ENCODE measurements around the gene KCTD7.
"Not testable (repeated sequence)": the region's sequence is repeated elsewhere in the genome, so short reads cannot be mapped to it uniquely, and the experiment has no call there.

KCTD7 gene

GRCh38 chr7:66642186-66642585 is 13.5 kb downstream of the KCTD7 start:
- no peaks in the 10 kb centered on the region for H3K27me3 ChIP-seq (ENCODE audit: control insufficient read depth, insufficient read depth, low read length)
- no peak overlapping the region for H3K27ac ChIP-seq
- TF ChIP-seq CTCF (IDR thresholded peaks at IDR 0.05): no peak
- no peaks in the 10 kb centered on the region for H3K4me1 ChIP-seq
- no peak overlapping the region for H2AFZ ChIP-seq
- no peaks in the 10 kb centered on the region for H3K9me3 ChIP-seq (ENCODE audit: control insufficient read depth, low read length)
- no peaks in the 10 kb centered on the region for H3K79me2 ChIP-seq
- H3K4me3 ChIP-seq (ENCODE audit: low read depth, low read length): no peak overlapping the region
- no peak overlapping the region for H3K4me2 ChIP-seq (ENCODE audit: low read length)
- H3K9ac ChIP-seq: no peak overlapping the region
- no peaks in the 10 kb centered on the region for H3K36me3 ChIP-seq (ENCODE audit: control insufficient read depth, insufficient read depth, low read length)

GRCh38 chr7:66642932-66643331 is 14.3 kb downstream of the KCTD7 start:
- H3K36me3 ChIP-seq (ENCODE audit: control insufficient read depth, insufficient read depth, low read length): no peaks in the 10 kb centered on the region
- no peak overlapping the region for H3K9ac ChIP-seq
- H3K79me2 ChIP-seq: no peaks in the 10 kb centered on the region
- no peak overlapping the region for H3K27ac ChIP-seq
- no peak overlapping the region for H3K4me3 ChIP-seq (ENCODE audit: low read depth, low read length)
- H3K9me3 ChIP-seq (ENCODE audit: control insufficient read depth, low read length): no peaks in the 10 kb centered on the region
- no peak overlapping the region for H2AFZ ChIP-seq
- TF ChIP-seq CTCF (IDR thresholded peaks at IDR 0.05): no peak
- H3K27me3 ChIP-seq (ENCODE audit: control insufficient read depth, insufficient read depth, low read length): no peaks in the 10 kb centered on the region
- no peaks in the 10 kb centered on the region for H3K4me1 ChIP-seq
- H3K4me2 ChIP-seq (ENCODE audit: low read length): no peak overlapping the region

GRCh38 chr7:66643395-66643794 is 14.7 kb downstream of the KCTD7 start:
- Histone ChIP-seq H2AFZ (no peak overlapping the region), H3K36me3 (ENCODE audit: control insufficient read depth, insufficient read depth, low read length) (no peaks in the 10 kb centered on the region), H3K9ac (no peak overlapping the region), H3K4me3 (ENCODE audit: low read depth, low read length) (no peak overlapping the region), H3K27me3 (ENCODE audit: control insufficient read depth, insufficient read depth, low read length) (no peaks in the 10 kb centered on the region), H3K79me2 (no peaks in the 10 kb centered on the region), H3K4me1 (no peaks in the 10 kb centered on the region), H3K9me3 (ENCODE audit: control insufficient read depth, low read length) (no peaks in the 10 kb centered on the region), H3K4me2 (ENCODE audit: low read length) (no peak overlapping the region), H3K27ac (no peak overlapping the region)
- TF ChIP-seq CTCF (IDR thresholded peaks at IDR 0.05): no peak

- not testable (repeated sequence) for H3K79me2 ChIP-seq; H3K4me1 ChIP-seq; H3K36me3 ChIP-seq (ENCODE audit: control insufficient read depth, insufficient read depth, low read length); H3K27me3 ChIP-seq (ENCODE audit: control insufficient read depth, insufficient read depth, low read length); H3K4me3 ChIP-seq (ENCODE audit: low read depth, low read length); H3K9me3 ChIP-seq (ENCODE audit: control insufficient read depth, low read length); H2AFZ ChIP-seq; H3K9ac ChIP-seq; H3K27ac ChIP-seq; H3K4me2 ChIP-seq (ENCODE audit: low read length)
These were observed 22.3 kb downstream of the KCTD7 start for GRCh38 chr7:66651026-66651425.

- TF ChIP-seq CTCF (IDR thresholded peaks at IDR 0.05): peak; percentile 21
- Histone ChIP-seq H3K9ac (peak overlapping the region; percentile 56), H3K4me2 (ENCODE audit: low read length) (peak overlapping the region; percentile 100), H3K4me3 (ENCODE audit: low read depth, low read length) (peak overlapping the region; percentile 69), H2AFZ (peak overlapping the region; percentile 85), H3K27ac (peak overlapping the region; percentile 91)
- H3K36me3 ChIP-seq (ENCODE audit: control insufficient read depth, insufficient read depth, low read length); H3K79me2 ChIP-seq; H3K4me1 ChIP-seq; H3K9me3 ChIP-seq (ENCODE audit: control insufficient read depth, low read length); H3K27me3 ChIP-seq (ENCODE audit: control insufficient read depth, insufficient read depth, low read length): not testable (repeated sequence)
These were observed 25.1 kb downstream of the KCTD7 start for GRCh38 chr7:66653719-66654274.

Data from parathyroid adenoma (tissue), 2 donors.